Thymus (tissue), 14 donors: Measurements from ENCODE around the gene XYLB. TPM values are rescaled to one million over a fixed set of nuclear protein-coding genes. Genes with fewer than 3 reads are reported as not detected.
A peak's percentile ranks its signal among the peaks of the same experiment; 100 is the strongest.
"Not testable (repeated sequence)": the region's sequence is repeated elsewhere in the genome, so short reads cannot be mapped to it uniquely, and the experiment has no call there.

Experiments used
- DNase-seq, 9 donors: peaks; one replicate each; pipeline ENCODE4 v3.0.0-alpha.2; 2013; ENCODE audit warnings: low spot score in 9 of 9, low read depth in 6 of 9, missing footprints in 1 of 9
- H3K27ac ChIP-seq, 2 donors: one replicate each; pipeline ENCODE4 v1.5.1; 2013; ENCODE audit warnings: control low read depth in 1 of 2, low read depth in 1 of 2, low read length in 1 of 2, mild to moderate bottlenecking in 1 of 2, moderate library complexity in 1 of 2
- H3K27me3 ChIP-seq, 2 donors: one replicate each; pipeline ENCODE4 v1.5.1; 2013; ENCODE audit warnings: low read length in 1 of 2; ENCODE audit not compliant: control insufficient read depth in 2 of 2, insufficient read depth in 1 of 2
- H3K36me3 ChIP-seq, 2 donors: one replicate each; pipeline ENCODE4 v1.5.1; 2013; ENCODE audit warnings: low read length in 1 of 2, mild to moderate bottlenecking in 1 of 2, moderate library complexity in 1 of 2; ENCODE audit not compliant: control insufficient read depth in 2 of 2, insufficient read depth in 2 of 2
- H3K4me1 ChIP-seq, 2 donors: one replicate each; pipeline ENCODE4 v1.5.1; 2013; ENCODE audit warnings: low read length in 2 of 2; ENCODE audit not compliant: control insufficient read depth in 2 of 2, insufficient read depth in 2 of 2
- H3K4me3 ChIP-seq, 2 donors: one replicate each; pipeline ENCODE4 v1.5.1; 2013; ENCODE audit warnings: low read length in 2 of 2, control low read depth in 1 of 2, mild to moderate bottlenecking in 1 of 2
- H3K9me3 ChIP-seq, 2 donors: one replicate each; pipeline ENCODE4 v1.5.1; 2013; ENCODE audit warnings: low read length in 1 of 2, mild to moderate bottlenecking in 1 of 2; ENCODE audit not compliant: control insufficient read depth in 2 of 2, insufficient read depth in 1 of 2
- whole genome bisulfite sequencing: extraction: QIAGEN DNeasy Blood & Tissue Kit; methylation state at CpG from one replicate; pipeline ENCODE4 v1.1.7; 2013; 5-methylcytosine and 5-hydroxymethylcytosine counted together
- long read RNA-seq, 10 donors: transcript quantifications; one replicate each; lab custom pipeline, GENCODE V29; 2026
- polyA plus RNA-seq: library from polyadenylated mRNA; stranded (reverse); fragments of 200-250 nt; gene quantifications from one replicate; pipeline ENCODE4 v1.2.3, GENCODE V29; 2013
- total RNA-seq: library from RNA; stranded (reverse); fragments of 120-200 nt; gene quantifications from one replicate; pipeline ENCODE4 v1.2.4, GENCODE V29; 2013
- donor health status: healthy.

XYLB gene
- total RNA-seq (2.2 TPM), polyA plus RNA-seq (0.43 TPM)
- long read RNA-seq, donor 1 = 0 reads
- long read RNA-seq, donor 2 = 0 reads
- long read RNA-seq, donor 3, partial matches to known transcripts = 0 of 1 reads
- long read RNA-seq, donor 3, other reads (novel, unspliced or antisense) = 0 of 1 reads
- long read RNA-seq, donor 4 = 0 reads
- long read RNA-seq, donor 5, partial matches to known transcripts = 0 of 1 reads
- long read RNA-seq, donor 5, other reads (novel, unspliced or antisense) = 0 of 1 reads
- long read RNA-seq, donor 6, partial matches to known transcripts = 0 of 1 reads
- long read RNA-seq, donor 6, other reads (novel, unspliced or antisense) = 0 of 1 reads
- long read RNA-seq, donor 7 = 0 reads
- long read RNA-seq, donor 8 = 0 reads
- long read RNA-seq, donor 9 = 0 reads
- long read RNA-seq, donor 10 = 0 reads

DNA sequence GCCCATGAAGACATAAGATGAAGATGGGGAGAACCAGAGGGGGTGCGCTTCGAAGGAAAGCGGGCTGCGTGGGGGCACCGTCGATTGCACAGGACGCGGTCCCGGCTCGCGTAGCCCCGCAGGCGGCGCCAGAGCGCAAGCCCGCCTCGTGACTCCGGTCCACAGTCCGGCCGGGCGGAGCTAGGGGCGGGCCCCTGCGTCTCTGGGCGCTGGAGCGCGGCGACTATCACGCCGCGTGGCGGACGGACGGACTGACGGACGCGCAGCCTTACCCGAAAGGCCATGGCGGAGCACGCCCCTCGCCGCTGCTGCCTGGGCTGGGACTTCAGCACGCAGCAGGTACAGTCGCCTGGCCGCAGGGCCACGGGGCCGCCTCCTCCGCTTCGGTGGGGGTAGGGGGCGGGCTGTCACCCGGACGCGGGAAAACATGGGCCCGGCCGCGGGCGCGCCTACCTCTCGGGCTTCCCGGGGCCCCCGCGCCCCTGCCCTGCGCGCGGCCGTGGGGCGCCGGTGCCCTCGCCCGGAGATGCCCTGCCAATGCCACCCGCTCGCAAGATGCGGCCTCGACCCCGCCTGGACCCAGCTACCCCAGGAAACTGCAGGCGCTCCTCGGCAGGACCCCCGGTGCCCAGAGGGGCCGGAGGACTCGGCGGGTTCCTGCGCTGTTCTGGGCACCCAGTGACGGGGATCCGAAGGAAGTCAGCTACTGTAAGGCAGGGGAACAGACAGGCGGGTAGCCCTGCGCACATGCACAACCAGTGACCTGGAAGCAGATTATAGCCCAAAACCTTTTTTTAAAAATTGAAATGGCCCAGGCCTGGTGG is at the start of gene XYLB:
XYLB (plus strand) TSS at position 199 of the 824 bp plus-strand sequence; CDS start at position 283, 84 bp downstream.
- no peaks in the 10 kb centered on the region for H3K9me3 ChIP-seq
- no peak within 1 kb of the TSS for H3K27ac ChIP-seq
- peak; percentile 34 to 84 (median 64) for DNase-seq
- peak within 1 kb of the TSS; percentile 56 to 83 for H3K4me3 ChIP-seq
- no peaks in the 10 kb centered on the region for H3K27me3 ChIP-seq
- peaks cover 7% of the 10 kb centered on the region in 2 donors for H3K4me1 ChIP-seq
- no peaks in the 10 kb centered on the region for H3K36me3 ChIP-seq
- WGBS = 2% methylated on average over 85 of the region's 85 CpGs

- H3K27me3 ChIP-seq, DNase-seq, H3K4me3 ChIP-seq, H3K36me3 ChIP-seq, H3K9me3 ChIP-seq, H3K4me1 ChIP-seq, H3K27ac ChIP-seq: not testable (repeated sequence)
- WGBS = 96% methylated on average over 4 of the region's 4 CpGs
Observed at GRCh38 chr3:38297053-38297452, 49.5 kb upstream of the XYLB start.

- Histone ChIP-seq H3K9me3 (no peaks in the 10 kb centered on the region), H3K4me1 (no peaks in the 10 kb centered on the region), H3K27ac (no peak overlapping the region), H3K36me3 (no peaks in the 10 kb centered on the region), H3K4me3 (no peak overlapping the region), H3K27me3 (no peaks in the 10 kb centered on the region)
- no peak for DNase-seq
Observed at GRCh38 chr3:38297537-38297936, 49.0 kb upstream of the XYLB start.

DNA sequence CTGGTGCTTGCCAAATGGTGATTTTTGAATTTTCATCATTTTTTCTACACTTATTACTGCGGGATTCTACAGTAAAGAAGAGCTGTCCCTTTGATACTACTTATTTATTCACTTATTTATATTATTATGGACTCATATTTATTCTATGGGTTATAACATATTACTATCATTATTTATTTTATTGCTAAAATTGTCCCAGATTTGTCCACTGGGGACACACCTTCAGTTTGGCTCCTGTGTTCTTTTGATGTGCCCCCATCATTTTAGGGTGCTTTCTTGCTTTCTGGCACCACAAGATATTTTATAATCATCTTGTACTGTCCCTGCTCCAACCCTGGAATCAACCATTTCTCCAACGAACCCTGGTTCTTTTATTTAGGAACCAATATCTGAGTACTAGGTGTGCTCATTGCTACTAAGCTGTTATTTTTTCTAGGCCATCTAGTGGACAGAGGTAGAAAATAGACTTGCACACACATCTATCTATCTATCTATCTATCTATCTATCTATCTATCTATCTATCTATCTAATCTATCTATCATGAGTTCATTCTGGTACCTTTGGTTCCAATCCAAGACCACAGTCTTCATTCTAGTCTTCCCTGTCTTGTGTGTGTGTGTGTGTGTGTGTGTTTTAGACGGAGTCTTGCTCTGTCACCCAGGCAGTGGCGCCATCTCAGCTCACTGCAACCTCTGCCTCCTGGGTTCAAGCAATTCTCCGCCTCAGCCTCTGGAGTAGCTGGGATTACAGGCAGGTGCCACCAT is 48.5 kb upstream of the XYLB start:
- WGBS = 91% methylated on average over 5 of the region's 5 CpGs
- Histone ChIP-seq H3K27me3 (no peaks in the 10 kb centered on the region), H3K4me3 (no peak overlapping the region), H3K9me3 (no peaks in the 10 kb centered on the region), H3K4me1 (no peaks in the 10 kb centered on the region), H3K27ac (no peak overlapping the region), H3K36me3 (no peaks in the 10 kb centered on the region)
- DNase-seq = no peak

GRCh38 chr3:38306941-38307340 is 39.6 kb upstream of the XYLB start:
- Histone ChIP-seq H3K9me3 (no peaks in the 10 kb centered on the region), H3K4me1 (no peaks in the 10 kb centered on the region), H3K27ac (no peak overlapping the region), H3K27me3 (no peaks in the 10 kb centered on the region), H3K4me3 (no peak overlapping the region), H3K36me3 (no peaks in the 10 kb centered on the region)
- 99% methylated on average over 5 of the region's 5 CpGs for WGBS
- DNase-seq = no peak

- Histone ChIP-seq H3K27me3 (no peaks in the 10 kb centered on the region), H3K4me3 (no peak overlapping the region), H3K36me3 (no peaks in the 10 kb centered on the region), H3K9me3 (no peaks in the 10 kb centered on the region), H3K27ac (no peak overlapping the region), H3K4me1 (no peaks in the 10 kb centered on the region)
- 94% methylated on average over 12 of the region's 12 CpGs for WGBS
- DNase-seq = no peak
Observed at GRCh38 chr3:38307599-38307998, 39.0 kb upstream of the XYLB start.

DNA sequence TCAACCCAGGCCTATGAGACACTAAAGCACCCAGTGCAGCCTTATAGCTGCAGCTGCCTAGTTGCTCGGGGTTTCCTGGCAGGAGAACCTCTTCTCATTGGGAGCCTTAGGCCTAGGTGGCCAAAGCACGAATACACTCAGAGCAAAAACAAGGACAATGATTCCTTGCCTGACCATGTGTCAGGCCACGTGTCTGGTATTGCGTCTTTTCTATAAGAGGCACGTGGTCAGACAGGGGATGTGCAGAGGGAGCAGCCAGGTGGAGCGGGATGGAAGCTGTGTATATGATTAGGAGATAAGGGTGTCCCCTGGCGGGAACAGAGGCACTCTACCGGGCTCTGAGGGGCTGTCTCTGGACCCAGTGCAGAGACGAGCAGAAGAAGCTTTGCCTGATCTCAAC is 38.1 kb upstream of the XYLB start:
- DNase-seq = no peak
- Histone ChIP-seq H3K27me3 (no peaks in the 10 kb centered on the region), H3K9me3 (no peaks in the 10 kb centered on the region), H3K4me1 (no peaks in the 10 kb centered on the region), H3K36me3 (no peaks in the 10 kb centered on the region), H3K4me3 (no peak overlapping the region), H3K27ac (no peak overlapping the region)
- 91% methylated on average over 9 of the region's 9 CpGs for WGBS

DNA sequence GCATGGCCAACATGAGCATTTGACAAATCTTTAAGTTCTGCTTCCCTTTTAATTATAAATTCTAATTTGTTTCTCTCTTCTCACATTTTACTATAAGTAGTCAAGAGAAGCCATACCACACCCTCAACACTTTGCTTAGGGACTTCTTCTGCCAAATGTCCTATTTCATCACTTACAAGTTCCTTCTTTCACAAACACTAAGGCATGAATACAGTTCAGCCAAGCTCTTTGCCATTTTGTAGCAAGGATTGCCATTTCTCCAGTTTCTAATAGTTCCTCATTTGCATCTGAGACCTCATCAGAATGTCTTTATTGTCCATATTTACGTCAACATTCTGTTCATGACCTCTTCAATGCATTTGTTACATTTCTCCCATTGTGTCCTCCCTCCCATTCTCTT is 35.1 kb upstream of the XYLB start:
- no peaks in the 10 kb centered on the region for H3K36me3 ChIP-seq
- 97% methylated on average over 1 of the region's 1 CpG for WGBS

DNA sequence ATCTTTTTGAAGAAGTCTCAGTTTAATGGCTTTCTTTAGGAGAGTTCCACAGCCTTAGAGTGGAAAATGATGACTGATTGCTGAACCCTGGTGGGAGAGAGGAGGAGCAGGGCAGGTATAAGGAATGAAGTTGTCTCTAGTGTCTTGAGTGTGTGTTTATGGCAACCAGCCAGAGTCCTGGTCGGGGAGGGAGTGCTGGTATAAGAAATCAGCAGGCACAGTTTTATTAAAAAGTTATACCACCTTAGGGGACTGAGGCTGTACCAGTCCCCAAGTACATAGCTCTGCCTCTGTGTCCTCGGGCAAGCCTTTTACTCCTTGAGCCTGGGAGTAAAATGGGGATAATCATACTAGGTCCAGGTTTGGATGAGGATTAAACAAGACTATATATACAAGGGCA is 34.6 kb upstream of the XYLB start:
- 90% methylated on average over 2 of the region's 2 CpGs for WGBS
- H3K36me3 ChIP-seq = no peaks in the 10 kb centered on the region
- H3K27ac ChIP-seq = no peak overlapping the region
- H3K9me3 ChIP-seq = no peaks in the 10 kb centered on the region
- DNase-seq = no peak
- H3K4me1 ChIP-seq = no peaks in the 10 kb centered on the region
- H3K4me3 ChIP-seq = no peak overlapping the region
- no peaks in the 10 kb centered on the region for H3K27me3 ChIP-seq

More for the DNA sequence above, 35.1 kb upstream of the XYLB start:
- no peaks in the 10 kb centered on the region for H3K4me1 ChIP-seq
- no peaks in the 10 kb centered on the region for H3K9me3 ChIP-seq
- no peak overlapping the region for H3K4me3 ChIP-seq
- no peak overlapping the region for H3K27ac ChIP-seq
- no peaks in the 10 kb centered on the region for H3K27me3 ChIP-seq
- no peak for DNase-seq
